SK-N-MC (cell line): ENCODE results near the gene CAMK2B.

ENCODE experiments used
- DNase-seq: peaks from one replicate; pipeline ENCODE4 v3.0.0-alpha.2; 2011; ENCODE audit warnings: low read depth, low spot score
- H3K27ac ChIP-seq: fragments of 200-600 bp; sonication (generic); 2 replicates; pipeline ENCODE4 v1.5.1; 2016; ENCODE audit warnings: mixed run types
- H3K36me3 ChIP-seq: fragments of 200-600 bp; sonication (generic); 2 replicates; pipeline ENCODE4 v1.6.1; 2017; ENCODE audit warnings: antibody characterized with exemption, low read length, mixed read lengths; ENCODE audit not compliant: insufficient read depth
- H3K4me3 ChIP-seq: fragments of 200-600 bp; sonication (generic); 2 replicates; pipeline ENCODE4 v1.5.1; 2016
- H3K9ac ChIP-seq: fragments of 200-600 bp; sonication (generic); 2 replicates; pipeline ENCODE4 v1.8.0; 2017; ENCODE audit warnings: mixed run types, mixed read lengths; ENCODE audit not compliant: insufficient read length
- H3K9me3 ChIP-seq: fragments of 200-600 bp; sonication (generic); 2 replicates; pipeline ENCODE4 v1.6.1; 2017; ENCODE audit warnings: low read depth, mild to moderate bottlenecking, antibody characterized with exemption, low read length, moderate library complexity, mixed read lengths
- EZH2 ChIP-seq: fragments of 200-600 bp; sonication (generic); IDR thresholded peaks from one replicate; pipeline ENCODE4 v1.6.1; 2017; ENCODE audit warnings: antibody characterized with exemption
- FOXP2 ChIP-seq: optimal IDR thresholded peaks from 2 replicates; pipeline ENCODE3; 2011; ENCODE audit warnings: mild to moderate bottlenecking, moderate library complexity; ENCODE audit not compliant: insufficient read depth; ENCODE audit errors: extremely low read length, control extremely low read depth
- POLR2AphosphoS5 ChIP-seq: IDR thresholded peaks from 2 replicates; pipeline ENCODE4 v1.6.1; 2012; ENCODE audit warnings: mild to moderate bottlenecking, low read depth, low read length, borderline replicate concordance

Gene CAMK2B

DNA sequence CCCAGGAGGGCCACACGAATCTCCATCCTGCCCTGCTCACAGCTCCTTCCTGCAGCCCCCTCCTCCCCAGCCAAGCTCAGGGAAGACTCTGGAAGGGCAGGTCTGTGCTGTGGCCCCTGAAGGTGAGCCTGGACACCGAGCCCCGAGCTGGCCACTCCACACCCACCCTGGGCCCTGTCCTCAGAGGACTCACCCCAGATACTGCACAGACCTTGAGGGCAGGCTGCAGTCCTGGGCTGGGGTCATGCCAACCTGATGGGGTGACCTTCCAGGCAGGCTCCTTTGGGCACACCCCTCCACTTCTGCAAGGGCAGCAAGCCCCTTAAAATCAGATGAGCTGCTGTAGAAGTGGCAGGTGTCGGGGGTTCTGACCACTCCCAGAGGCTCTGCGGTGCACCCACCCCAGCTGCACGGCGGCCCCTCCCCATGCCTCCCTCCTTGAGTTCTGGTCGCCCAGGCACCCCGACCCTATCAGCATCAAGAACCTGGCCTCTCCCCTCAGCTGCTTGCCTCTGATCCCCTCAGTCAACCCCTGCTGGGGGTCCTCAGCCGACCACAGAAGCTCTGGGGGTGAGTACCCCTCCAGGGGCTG, 100.3 kb downstream of the CAMK2B start:
- TF ChIP-seq FOXP2, result no peak
- TF ChIP-seq EZH2, result no peak
- no peak for TF ChIP-seq POLR2AphosphoS5
- no peak for DNase-seq
- H3K9ac ChIP-seq, result no peak overlapping the region
- H3K9me3 ChIP-seq, result no peaks in the 10 kb centered on the region
- no peaks in the 10 kb centered on the region for H3K36me3 ChIP-seq
- no peak overlapping the region for H3K4me3 ChIP-seq
- H3K27ac ChIP-seq, result no peak overlapping the region

DNA sequence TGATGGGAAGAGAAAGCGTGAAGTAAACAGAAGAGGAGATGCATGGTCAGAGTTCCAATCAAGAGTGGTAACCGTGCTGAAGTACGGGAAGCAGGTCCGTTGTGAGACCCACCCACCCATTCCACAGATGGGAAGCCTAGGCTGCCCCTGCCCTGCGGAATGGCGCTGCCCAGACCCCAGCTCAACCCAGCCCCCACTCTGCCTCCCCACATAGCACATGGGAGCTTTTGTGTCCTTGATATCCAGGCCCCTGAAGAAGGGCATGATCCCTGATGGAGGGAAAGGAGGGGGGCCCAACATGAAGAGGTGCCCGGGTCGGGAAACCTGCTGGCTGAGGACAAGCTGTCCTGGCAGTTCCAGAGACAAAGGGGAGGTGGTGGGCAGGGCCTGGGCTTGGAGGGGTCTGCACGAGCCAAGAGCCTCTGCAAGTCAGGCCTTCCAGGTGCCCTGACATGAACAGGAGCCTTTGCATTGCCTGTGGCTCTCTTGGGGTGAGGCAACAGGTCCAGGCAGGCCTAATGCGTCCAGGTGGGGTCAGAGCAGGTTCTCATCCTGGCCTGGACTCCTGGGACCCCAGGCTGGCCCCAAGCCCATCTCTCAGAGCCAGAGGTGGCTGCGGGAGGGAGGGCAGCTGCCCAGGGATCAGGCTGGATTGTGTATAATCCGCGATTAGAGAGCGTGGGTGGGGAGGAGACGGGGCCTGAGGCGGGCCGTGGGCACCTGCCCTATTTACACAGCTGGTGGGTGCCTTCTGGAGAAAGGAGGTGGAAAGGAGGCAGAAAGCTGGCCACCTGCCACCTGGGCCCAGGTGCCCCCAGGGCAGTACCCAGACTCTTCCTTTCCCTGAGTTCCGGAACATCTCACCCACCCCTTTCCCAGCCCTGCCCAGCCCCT, 101.1 kb downstream of the CAMK2B start:
- no peak for DNase-seq
- TF ChIP-seq EZH2 (no peak), POLR2AphosphoS5 (no peak), FOXP2 (no peak)
- Histone ChIP-seq H3K27ac (no peak overlapping the region), H3K36me3 (no peaks in the 10 kb centered on the region), H3K9me3 (no peaks in the 10 kb centered on the region), H3K9ac (no peak overlapping the region), H3K4me3 (no peak overlapping the region)

DNA sequence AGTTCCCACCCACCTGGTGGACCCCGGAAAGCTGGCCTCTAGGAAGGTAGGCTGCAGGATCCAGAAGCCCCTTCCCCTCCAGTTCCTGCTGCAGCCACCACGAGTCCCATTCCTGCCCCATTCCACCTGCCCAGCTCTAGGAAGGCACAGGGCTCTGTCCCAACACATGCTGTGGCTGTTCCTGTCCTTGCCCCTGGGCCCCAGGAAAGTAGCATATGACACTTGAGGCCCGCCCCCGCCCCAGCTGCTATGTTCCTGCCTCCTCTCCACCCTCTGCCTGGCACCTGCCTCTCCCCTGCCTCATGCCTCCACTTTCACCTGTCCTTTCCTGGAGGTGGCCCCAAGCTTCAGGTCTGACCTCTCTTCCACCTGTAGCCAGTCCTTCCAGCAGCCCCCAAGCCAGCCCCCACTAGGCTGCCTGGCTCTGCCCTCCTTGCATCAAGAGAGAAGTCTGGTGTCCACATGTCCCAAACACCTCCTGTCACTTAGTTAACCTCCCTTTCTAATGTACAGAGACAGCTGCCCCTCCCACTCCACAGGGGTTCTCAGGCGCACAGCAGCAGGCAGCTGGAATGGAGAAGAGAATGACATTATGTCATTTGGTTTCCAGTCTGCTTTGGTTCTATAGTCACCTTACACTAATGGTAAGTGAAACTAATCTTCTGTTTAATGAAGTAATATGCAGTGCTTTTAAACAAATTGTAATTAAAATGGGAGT, 101.9 kb downstream of the CAMK2B start:
- TF ChIP-seq FOXP2 (no peak), EZH2 (no peak), POLR2AphosphoS5 (no peak)
- no peak overlapping the region for H3K27ac ChIP-seq
- no peak overlapping the region for H3K4me3 ChIP-seq
- H3K36me3 ChIP-seq, result no peaks in the 10 kb centered on the region
- H3K9ac ChIP-seq, result no peak overlapping the region
- H3K9me3 ChIP-seq, result no peaks in the 10 kb centered on the region
- DNase-seq, result no peak

DNA sequence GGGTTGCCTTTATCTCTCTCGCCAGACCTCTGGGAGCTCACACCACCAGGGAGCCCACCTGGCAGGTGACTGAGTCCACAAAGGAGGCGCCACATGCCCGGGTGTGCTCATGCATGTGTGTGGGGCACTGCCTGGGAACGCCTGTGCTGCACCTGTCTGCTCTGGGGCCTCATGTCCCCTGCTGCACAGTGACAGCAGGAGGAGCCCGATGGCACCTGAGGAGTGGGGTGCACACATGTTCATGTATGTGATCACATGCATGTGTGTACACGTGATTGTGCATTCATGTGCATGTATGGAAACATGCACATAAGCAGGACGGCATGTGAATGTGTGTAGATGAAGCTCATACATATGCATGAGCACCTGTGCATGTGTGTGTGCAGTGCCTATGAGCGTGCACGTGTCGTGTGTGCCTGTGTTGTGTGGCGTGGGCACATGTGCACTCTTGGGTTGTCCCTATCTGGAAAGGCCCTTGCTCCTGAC, 102.6 kb downstream of the CAMK2B start:
- DNase-seq, result no peak
- H3K27ac ChIP-seq, result no peak overlapping the region
- no peaks in the 10 kb centered on the region for H3K36me3 ChIP-seq
- no peak overlapping the region for H3K4me3 ChIP-seq
- H3K9ac ChIP-seq, result no peak overlapping the region
- H3K9me3 ChIP-seq, result no peaks in the 10 kb centered on the region
- no peak for TF ChIP-seq FOXP2

DNA sequence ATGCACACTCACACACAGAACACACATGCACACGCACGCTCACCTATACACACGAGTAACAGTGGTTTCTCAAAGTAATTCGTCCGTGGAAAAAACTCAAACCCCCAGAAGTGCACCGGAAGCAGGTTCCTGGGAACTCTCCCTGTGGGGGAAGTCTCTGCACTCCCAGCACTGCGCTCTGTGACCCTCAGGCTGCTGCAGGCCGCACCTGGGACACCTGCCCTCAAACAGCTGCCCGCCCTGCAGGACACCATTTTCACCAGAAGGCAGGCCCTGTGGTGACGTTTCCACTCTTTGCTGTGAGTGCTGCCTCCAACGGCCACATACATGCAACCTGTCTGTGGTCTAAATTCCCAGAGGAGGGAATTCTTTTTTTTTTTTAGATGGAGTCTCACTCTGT, 103.3 kb downstream of the CAMK2B start:
- Histone ChIP-seq H3K36me3 (no peaks in the 10 kb centered on the region), H3K27ac (no peak overlapping the region), H3K9ac (no peak overlapping the region), H3K9me3 (no peaks in the 10 kb centered on the region), H3K4me3 (no peak overlapping the region)
- no peak for DNase-seq
- TF ChIP-seq POLR2AphosphoS5 (no peak), EZH2 (no peak), FOXP2 (no peak)

DNA sequence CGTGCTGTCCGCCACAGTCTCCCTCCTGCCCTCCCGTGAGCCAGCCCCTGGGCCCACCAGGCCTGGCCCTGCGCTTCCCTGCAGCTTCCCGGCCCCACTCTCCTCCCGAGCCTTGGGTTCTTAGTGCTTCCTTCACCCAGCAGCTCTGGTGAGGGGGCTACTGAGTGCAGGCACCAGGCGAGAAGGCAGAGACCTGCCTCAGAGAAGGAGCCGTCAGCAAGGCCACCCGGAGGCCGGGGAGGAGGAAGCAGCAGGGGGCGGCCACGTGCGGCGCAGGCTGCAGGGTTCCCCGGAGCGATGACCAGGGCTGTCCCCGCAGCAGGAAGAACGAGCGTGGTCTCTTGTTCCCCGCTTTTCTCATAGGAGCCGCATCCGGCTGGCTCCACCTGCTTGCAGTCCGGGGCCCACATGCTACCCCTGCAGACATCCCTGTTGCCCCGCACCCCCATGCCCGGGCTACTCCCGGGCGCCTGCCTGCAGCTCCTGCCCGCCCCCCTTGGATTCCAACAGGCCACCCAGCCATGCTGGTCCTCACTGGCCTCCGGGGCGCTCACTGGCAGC, 104.1 kb downstream of the CAMK2B start:
- TF ChIP-seq FOXP2 (no peak), EZH2 (no peak), POLR2AphosphoS5 (no peak)
- Histone ChIP-seq H3K9ac (no peak overlapping the region), H3K4me3 (no peak overlapping the region), H3K27ac (no peak overlapping the region), H3K9me3 (no peaks in the 10 kb centered on the region), H3K36me3 (no peaks in the 10 kb centered on the region)
- DNase-seq, result no peak

DNA sequence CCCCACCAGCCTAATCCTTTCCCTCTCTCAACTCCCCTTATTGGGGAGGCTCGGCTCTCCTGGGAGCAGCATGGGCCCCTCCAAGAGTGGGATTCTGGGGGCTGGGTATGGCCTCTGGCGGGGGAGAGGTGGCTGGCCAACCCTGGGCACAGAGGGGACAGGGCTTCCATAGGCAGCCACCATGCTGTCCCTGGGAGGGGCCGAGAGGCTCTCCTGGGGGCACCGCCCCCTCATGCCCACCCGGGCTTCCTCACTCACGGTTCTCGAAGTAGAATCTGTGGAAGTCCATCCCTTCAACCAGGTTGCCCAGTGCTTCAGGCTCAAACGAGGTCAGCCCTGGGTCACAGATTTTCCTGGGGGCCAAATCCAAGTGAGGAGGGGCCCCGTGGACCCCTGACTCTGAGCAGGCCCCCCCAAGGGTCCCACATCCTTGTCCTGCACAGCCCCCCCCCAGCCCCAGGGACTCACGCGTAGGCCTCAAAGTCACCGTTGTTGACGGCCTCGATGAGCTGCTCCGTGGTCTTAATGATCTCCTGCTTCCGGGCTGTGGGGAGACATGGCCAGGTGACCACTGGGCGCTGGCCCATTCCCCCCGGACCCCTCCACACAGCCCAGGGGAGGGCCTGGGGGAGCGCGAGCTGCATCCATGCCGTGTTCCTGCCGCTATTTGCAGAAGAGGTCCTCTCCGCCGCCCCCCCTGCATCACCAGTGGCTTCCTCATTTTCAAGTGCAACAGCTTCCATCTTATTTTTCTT, 104.9 kb downstream of the CAMK2B start:
- H3K36me3 ChIP-seq, result no peaks in the 10 kb centered on the region
- H3K27ac ChIP-seq, result no peak overlapping the region
- DNase-seq, result no peak
- no peak overlapping the region for H3K9ac ChIP-seq
- H3K4me3 ChIP-seq, result no peak overlapping the region
- H3K9me3 ChIP-seq, result no peaks in the 10 kb centered on the region
- no peak for TF ChIP-seq EZH2
- no peak for TF ChIP-seq FOXP2
- TF ChIP-seq POLR2AphosphoS5, result no peak

DNA sequence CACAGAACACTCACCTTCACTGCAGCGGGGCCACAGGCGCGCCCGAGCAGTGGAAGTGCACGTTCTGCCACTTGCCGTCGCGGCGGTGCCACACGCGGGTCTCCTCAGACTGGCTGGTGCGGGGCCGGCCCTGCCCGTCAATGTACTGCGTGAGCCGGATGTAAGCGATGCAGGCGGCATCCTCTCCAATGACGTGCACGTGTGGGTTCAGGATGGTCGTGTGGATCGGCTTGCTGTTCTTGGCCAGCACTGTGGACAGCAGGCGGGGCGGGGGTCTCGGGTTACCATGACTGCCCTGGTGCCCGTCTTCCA, 105.4 kb downstream of the CAMK2B start:
- Histone ChIP-seq H3K9me3 (no peaks in the 10 kb centered on the region), H3K36me3 (no peaks in the 10 kb centered on the region), H3K4me3 (no peak overlapping the region), H3K27ac (no peak overlapping the region), H3K9ac (no peak overlapping the region)
- TF ChIP-seq EZH2, result no peak
- TF ChIP-seq FOXP2, result no peak
- TF ChIP-seq POLR2AphosphoS5, result no peak
- DNase-seq, result no peak
